ENCODE results near the gene RAF1.
"Not testable (repeated sequence)": the region's sequence is repeated elsewhere in the genome, so short reads cannot be mapped to it uniquely, and the experiment has no call there.

Gene RAF1

GRCh38 chr3:12675115-12675810 lies 11.3 kb upstream of the RAF1 start:
- DNase-seq, result no peak

DNA sequence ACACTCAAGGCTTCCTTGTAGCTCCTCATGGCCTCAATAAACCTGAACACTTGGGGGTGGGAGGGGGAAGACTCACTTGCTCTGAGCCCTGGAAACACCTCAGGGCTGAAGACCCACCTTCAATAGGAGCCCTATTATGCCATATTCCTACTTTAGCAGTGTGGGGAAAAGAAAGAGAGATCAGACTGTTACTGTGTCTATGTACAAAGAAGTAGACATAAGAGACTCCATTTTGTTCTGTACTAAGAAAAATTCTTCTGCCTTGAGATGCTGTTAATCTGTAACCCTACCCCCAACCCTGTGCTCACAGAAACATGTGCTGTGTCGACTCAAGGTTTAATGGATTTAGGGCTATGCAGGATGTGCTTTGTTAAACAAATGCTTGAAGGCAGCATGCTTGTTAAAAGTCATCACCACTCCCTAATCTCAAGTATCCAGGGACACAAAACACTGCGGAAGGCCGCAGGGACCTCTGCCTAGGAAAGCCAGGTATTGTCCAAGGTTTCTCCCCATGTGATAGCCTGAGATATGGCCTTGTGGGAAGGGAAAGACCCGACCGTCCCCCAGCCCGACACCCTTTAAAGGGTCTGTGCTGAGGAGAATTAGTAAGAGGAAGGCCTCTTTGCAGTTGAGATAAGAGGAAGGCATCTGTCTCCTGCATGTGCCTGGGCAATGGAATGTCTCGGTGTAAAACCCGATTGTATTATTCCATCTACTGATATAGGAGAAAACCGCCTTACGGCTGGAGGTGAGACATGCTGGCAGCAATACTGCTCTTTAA lies 10.2 kb upstream of the RAF1 start:
- not testable (repeated sequence) for DNase-seq

DNA sequence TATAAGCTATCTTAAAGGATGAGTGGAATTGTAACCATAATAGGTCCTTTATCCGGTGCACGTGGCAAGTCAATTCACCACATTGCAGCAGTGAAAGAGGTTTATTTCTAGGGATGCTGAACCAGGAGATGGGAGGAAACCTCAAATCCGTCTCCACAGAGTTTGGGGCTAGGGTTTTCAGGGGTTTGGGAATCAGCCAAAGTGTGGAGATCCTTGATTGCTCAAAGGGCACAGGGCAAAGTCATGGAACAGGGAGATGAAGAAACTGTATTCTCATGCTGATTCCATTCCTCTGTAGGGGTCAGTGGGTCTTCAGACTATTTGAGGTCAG lies 7.2 kb upstream of the RAF1 start:
- no peak for DNase-seq

DNA sequence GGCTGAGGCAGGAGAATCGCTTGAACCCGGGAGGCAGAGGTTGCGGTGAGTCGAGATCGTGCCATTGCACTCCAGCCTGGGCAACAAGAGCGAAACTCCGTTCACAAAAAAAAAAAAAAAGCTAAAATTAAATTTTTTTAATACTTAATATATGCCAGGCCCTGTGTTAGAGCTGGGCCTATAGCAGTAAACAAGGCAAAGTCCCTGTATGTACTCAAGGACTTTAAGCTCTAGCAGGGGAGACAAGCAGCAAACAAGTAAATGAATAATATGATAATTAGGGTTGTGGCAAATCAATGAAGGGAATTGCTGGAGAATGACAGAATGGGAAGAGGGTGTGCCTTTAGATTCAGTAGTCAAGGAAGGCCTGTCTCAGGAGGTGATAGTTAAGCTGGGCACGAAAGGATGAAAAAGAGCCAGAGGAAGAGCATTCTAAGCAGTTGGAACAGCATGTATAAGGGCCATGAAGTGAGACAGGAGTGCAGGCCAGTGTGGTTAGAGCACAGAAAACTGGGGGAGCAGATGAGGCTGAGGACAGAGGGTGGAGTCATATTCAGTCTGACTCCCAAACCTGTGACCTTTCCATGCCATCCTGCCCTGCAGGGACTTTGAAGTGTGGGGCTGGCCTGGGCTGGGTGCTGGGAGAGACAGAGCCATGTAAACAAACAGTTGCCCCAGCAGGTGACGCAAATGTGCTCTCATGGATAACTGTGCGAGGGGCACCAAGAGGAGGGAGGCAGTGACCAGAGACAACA lies 6.6 kb upstream of the RAF1 start:
- DNase-seq, result no peak

DNA sequence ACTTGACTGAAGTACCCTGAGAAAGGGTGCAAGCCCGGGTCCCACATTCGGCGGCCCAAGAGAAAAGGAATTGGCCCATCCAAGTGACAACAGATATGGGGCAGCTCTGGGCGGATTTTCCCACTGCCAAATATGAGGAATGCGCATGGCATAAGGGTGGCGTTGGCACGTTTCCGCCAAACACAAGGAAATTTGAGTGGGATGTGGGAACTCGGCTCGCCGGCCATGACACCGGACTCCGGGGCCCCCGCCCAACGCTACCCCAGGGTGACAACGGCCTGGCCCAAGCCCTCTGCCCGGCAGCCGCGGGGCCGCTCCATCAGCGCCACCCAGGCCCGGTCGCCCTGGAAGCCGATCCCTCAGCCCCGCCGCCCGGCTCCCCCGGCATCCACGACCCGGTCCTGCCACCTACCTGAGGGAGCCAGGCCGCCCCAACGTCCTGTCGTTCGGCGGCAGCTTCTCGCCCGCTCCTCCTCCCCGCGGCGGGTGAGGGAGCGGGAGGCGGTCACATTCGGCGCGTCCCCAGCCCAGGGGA lies 449 bp downstream of the RAF1 start:
- DNase-seq, result no peak

- DNase-seq, result peak; percentile 27
Measured at GRCh38 chr3:12662593-12663400, 1.1 kb downstream of the RAF1 start.

GRCh38 chr3:12661926-12662592 lies 1.9 kb downstream of the RAF1 start:
- no peak for DNase-seq

DNA sequence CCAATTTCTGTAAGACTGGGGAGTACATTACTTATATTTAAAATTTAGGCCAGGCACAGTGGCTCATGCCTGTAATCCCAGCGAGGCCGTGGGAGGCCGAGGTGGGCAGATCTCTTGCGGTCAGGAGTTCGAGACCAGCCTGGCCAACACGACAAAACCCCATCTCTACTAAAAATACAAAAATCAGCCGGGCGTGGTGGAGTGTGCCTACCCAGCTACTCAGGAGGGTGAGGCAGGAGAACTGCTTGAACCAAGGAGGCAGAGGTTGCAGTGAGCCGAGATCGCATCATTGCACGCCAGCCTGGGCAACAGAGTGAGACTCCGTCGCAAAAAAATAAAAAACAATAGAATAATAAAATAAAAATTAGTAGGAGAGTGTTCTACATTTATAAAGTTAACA lies 2.5 kb downstream of the RAF1 start:
- DNase-seq, result not testable (repeated sequence)

DNA sequence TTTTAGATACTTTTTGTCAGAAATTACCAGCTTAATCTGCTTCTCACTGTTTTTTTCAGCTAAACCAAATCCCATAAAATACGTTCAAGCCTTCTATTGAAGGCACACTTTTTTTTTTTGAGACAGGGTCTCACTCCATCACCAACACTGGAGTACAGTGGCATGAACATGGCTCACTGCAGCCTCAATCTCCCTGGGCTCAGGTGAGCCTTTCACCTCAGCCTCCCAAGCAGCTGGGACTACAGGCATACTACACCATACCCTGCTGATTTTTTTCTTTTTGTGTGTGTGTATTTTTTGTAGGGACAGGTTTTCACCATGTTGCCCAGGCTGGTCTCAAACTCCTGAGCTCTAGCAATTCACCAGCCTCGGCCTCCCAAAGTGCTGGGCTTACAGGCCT lies 3.7 kb downstream of the RAF1 start:
- no peak for DNase-seq

GRCh38 chr3:12659316-12660015 lies 4.5 kb downstream of the RAF1 start:
- DNase-seq, result no peak

DNA sequence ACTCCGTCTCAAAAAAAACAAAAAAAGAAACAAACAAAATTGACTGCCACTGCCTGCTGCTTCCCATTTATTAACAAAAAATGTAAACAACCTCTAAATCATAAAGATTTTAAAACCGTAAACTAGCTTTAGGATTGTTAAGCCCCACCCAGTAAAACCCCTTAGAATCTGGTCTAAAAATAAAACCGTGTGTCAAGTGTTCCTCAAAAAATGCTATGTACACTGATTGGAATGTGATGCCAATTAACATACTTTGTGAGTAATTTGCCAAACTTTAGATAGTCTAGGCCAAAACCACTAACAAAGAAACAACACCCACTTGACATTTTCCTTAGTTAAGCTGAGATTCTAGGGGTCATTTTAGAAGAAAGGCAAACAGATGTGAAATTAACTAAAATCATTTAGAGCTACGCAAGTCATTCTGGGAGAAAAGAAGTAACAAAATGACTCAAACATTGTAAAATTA lies 5.3 kb downstream of the RAF1 start:
- DNase-seq, result no peak

GRCh38 chr3:12656850-12657249 lies 7.1 kb downstream of the RAF1 start:
- no peak for DNase-seq

DNA sequence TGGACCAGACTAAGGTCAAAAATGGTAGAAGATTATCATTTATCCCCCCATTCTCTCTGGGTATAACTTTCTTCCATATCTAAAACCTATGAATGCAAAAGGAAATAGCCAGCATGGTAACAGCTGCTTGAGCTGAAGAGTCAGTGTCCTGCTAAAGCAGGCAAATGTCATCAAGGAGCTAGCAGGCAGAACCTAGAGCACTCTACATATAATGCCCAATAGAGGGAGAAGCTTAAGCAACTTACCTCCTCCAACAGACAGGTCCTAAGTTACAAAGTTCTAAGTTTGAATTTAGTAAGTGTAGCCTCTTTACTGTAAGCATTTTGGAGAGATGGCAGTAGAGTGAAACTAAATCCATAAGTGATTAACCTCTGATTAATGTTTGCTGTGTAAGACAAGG lies 7.7 kb downstream of the RAF1 start:
- DNase-seq, result no peak

GRCh38 chr3:12655701-12656100 lies 8.2 kb downstream of the RAF1 start:
- no peak for DNase-seq

- DNase-seq, result no peak
Measured at GRCh38 chr3:12653747-12654146, 10.2 kb downstream of the RAF1 start.

DNA sequence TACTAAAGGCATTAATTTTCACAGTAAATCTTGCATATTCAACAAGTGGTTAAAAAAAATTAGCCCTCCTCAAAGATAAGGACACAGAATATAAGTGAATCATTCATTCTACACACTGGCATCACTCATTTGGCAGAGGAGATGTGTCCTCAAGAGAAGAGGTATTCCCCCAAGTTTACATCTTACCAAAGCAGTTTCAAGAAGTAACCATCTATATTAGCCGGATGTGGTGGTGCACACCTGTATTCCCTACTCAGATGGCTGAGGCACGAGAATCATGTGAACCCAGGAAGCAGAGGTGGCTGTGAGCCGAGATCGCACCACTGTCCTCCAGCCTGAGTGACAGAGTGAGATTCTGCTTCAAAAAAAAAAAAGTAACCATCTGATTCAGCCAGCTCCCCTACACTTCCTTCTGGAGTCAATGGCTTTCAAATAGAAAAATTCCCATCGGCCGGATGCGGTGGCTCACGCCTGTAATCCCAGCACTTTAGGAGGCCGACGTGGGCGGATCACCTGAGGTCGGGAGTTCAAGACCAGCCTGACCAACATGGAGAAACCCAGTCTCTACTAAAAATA lies 15.4 kb downstream of the RAF1 start:
- no peak for DNase-seq

- no peak for DNase-seq
Measured at GRCh38 chr3:12644331-12644937, 19.5 kb downstream of the RAF1 start.

GRCh38 chr3:12643724-12644123 lies 20.2 kb downstream of the RAF1 start:
- no peak for DNase-seq

DNA sequence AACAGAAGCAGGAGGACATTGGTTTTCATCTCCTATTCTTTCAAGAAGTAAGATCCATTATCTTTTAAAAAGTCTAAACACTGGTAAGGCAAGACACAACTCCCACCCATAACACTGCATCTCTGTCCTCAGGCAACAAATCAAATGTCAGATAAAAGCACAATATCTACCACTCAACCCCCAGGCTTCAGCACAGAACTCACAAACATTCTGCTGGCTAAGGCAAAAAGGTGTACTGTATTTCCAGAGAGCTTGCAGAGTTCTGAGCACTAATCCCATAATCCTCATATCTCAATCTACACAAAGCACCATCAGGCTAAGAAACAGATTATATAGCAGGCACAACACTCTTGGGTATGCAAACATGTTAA lies 20.9 kb downstream of the RAF1 start:
- no peak for DNase-seq

GRCh38 chr3:12640853-12641252 lies 23.1 kb downstream of the RAF1 start:
- DNase-seq, result not testable (repeated sequence)

DNA sequence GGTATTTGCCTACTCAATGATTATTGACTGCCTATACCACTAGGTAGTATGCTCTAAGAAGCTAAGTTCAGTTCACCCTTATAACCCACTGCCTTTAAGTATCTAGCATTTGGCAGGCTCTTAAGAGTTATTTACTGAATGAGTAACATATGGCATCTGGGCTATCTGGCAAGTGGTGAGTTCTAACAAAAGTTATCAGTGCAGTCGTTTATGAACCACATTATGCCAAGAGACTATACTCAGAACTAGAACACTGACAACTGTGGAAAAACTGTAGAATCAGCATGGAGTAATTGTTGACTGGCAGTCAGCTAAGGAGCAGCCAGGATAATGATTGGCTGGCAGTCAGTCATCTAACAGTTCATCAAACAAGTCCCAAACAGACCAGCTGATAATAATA lies 25.8 kb downstream of the RAF1 start:
- no peak for DNase-seq
